Karpas-422 (cell line): ENCODE measurements around the gene GALNT18. TPM values are rescaled to one million over a fixed set of nuclear protein-coding genes. Genes with fewer than 3 reads are reported as not detected.

Experiments
- DNase-seq: peaks from one replicate; pipeline ENCODE4 v3.0.0-alpha.2; 2015
- H2AFZ ChIP-seq: fragments of 200-600 bp; sonication (generic); 2 replicates; pipeline ENCODE4 v1.6.1; 2014; ENCODE audit warnings: antibody characterized with exemption, low read length, mixed read lengths
- H3K27ac ChIP-seq: fragments of 200-600 bp; sonication (generic); 2 replicates; pipeline ENCODE4 v1.5.1; 2014; ENCODE audit warnings: mild to moderate bottlenecking, low read length, moderate library complexity
- H3K27me3 ChIP-seq: fragments of 200-600 bp; sonication (generic); 2 replicates; pipeline ENCODE4 v1.6.1; 2014; ENCODE audit warnings: low read length, mixed read lengths
- H3K36me3 ChIP-seq: fragments of 200-600 bp; sonication (generic); 2 replicates; pipeline ENCODE4 v1.6.1; 2014; ENCODE audit warnings: low read length, mixed read lengths; ENCODE audit not compliant: insufficient read depth
- H3K4me1 ChIP-seq: fragments of 200-600 bp; sonication (generic); 2 replicates; pipeline ENCODE4 v1.6.1; 2014; ENCODE audit warnings: mild to moderate bottlenecking, low read length, mixed read lengths
- H3K4me2 ChIP-seq: fragments of 200-600 bp; sonication (generic); 2 replicates; pipeline ENCODE4 v1.6.1; 2014; ENCODE audit warnings: low read length, low read depth, mild to moderate bottlenecking; ENCODE audit not compliant: poor library complexity, severe bottlenecking
- H3K4me3 ChIP-seq: fragments of 200-600 bp; sonication (generic); 2 replicates; pipeline ENCODE4 v1.5.1; 2014; ENCODE audit warnings: mild to moderate bottlenecking, antibody characterized with exemption, low read length, mixed read lengths
- H3K79me2 ChIP-seq: fragments of 200-600 bp; sonication (generic); 2 replicates; pipeline ENCODE4 v1.6.1; 2014; ENCODE audit warnings: mild to moderate bottlenecking, low read length, mixed read lengths
- H3K9ac ChIP-seq: fragments of 200-600 bp; sonication (generic); 2 replicates; pipeline ENCODE4 v1.6.0; 2014; ENCODE audit warnings: low read length
- H3K9me2 ChIP-seq: fragments of 200-600 bp; sonication (generic), shearing (Covaris generic); replicated peaks from 2 replicates; pipeline ENCODE4 v1.6.0; 2014; ENCODE audit warnings: mild to moderate bottlenecking, low read length, moderate library complexity; ENCODE audit not compliant: insufficient read depth
- H3K9me3 ChIP-seq: fragments of 300-700, 200-600 bp; sonication (generic); 2 replicates; pipeline ENCODE4 v1.6.1; 2014; ENCODE audit warnings: low read length, mixed read lengths
- H4K20me1 ChIP-seq: fragments of 200-600 bp; sonication (generic); 2 replicates; pipeline ENCODE4 v1.6.1; 2014; ENCODE audit warnings: mild to moderate bottlenecking, antibody characterized with exemption, low read length, low read depth; ENCODE audit not compliant: insufficient read depth
- total RNA-seq: library from RNA; depleted of rRNA; stranded (reverse); fragments of >200 nt; shearing (Covaris generic); gene quantifications from 2 replicates; pipeline ENCODE4 v1.2.3, GENCODE V29; 2014; ENCODE audit warnings: low replicate concordance

GALNT18 gene
- total RNA-seq, 1 experiment from 2014 or later: not detected

DNA sequence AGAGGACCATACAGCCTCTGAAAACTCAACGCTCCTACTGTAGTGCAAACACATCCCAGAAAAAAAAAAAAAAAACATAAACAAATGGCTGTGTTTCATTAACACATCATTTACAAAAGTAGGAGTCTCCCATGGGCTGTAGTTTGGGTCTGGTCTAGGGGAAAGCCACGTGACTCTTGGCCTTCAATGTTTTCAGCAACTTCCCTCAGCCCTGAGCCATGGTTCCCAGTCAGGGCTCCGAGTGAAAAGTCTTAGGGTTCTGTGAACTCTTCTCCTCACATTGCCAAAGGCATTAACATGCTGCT is 327.3 kb downstream of the GALNT18 start:
- H3K4me3 ChIP-seq: no peak overlapping the region
- no peak overlapping the region for H3K4me2 ChIP-seq
- no peak overlapping the region for H2AFZ ChIP-seq
- no peaks in the 10 kb centered on the region for H3K9me3 ChIP-seq
- no peaks in the 10 kb centered on the region for H3K4me1 ChIP-seq
- H3K9me2 ChIP-seq: no peaks in the 10 kb centered on the region
- no peak overlapping the region for H3K9ac ChIP-seq
- no peaks in the 10 kb centered on the region for H4K20me1 ChIP-seq
- no peak overlapping the region for H3K27ac ChIP-seq
- no peaks in the 10 kb centered on the region for H3K27me3 ChIP-seq
- H3K79me2 ChIP-seq: no peaks in the 10 kb centered on the region
- H3K36me3 ChIP-seq: no peaks in the 10 kb centered on the region
- DNase-seq: no peak

- Histone ChIP-seq H3K79me2 (no peaks in the 10 kb centered on the region), H3K9me2 (no peaks in the 10 kb centered on the region), H3K4me2 (no peak overlapping the region), H3K27me3 (no peaks in the 10 kb centered on the region), H4K20me1 (no peaks in the 10 kb centered on the region), H3K36me3 (no peaks in the 10 kb centered on the region), H3K27ac (no peak overlapping the region), H3K9ac (no peak overlapping the region), H3K4me1 (no peaks in the 10 kb centered on the region), H3K4me3 (no peak overlapping the region), H2AFZ (no peak overlapping the region), H3K9me3 (no peaks in the 10 kb centered on the region)
- no peak for DNase-seq
Observed at GRCh38 chr11:11293798-11294550, 327.8 kb downstream of the GALNT18 start.

DNA sequence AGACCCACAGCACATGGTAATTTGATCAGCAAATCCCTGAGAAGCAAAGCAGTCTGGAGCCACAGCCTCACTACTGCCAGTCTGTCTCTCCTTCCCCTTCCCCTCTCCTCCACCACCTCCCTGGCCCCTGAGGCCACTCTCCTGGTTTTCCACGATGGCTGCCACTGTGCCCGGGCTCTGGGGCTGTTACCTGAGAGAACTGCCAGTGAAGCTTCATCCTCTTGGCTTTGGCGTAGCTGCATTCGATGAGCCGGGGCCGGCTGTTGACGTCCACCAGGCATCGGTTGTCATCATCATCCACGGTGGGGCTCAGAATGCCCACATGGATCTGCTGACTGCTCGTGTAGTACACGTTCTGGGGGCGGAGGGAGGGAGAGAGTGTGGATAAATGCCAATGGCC is 329.0 kb downstream of the GALNT18 start:
- Histone ChIP-seq H2AFZ (no peak overlapping the region), H3K4me2 (no peak overlapping the region), H3K79me2 (no peaks in the 10 kb centered on the region), H3K27ac (no peak overlapping the region), H4K20me1 (no peaks in the 10 kb centered on the region), H3K4me1 (no peaks in the 10 kb centered on the region), H3K9ac (no peak overlapping the region), H3K9me3 (no peaks in the 10 kb centered on the region), H3K36me3 (no peaks in the 10 kb centered on the region), H3K27me3 (no peaks in the 10 kb centered on the region), H3K4me3 (no peak overlapping the region), H3K9me2 (no peaks in the 10 kb centered on the region)
- DNase-seq: no peak

- Histone ChIP-seq H4K20me1 (no peaks in the 10 kb centered on the region), H3K27ac (no peak overlapping the region)
Observed at GRCh38 chr11:11291041-11292015, 330.5 kb downstream of the GALNT18 start.

DNA sequence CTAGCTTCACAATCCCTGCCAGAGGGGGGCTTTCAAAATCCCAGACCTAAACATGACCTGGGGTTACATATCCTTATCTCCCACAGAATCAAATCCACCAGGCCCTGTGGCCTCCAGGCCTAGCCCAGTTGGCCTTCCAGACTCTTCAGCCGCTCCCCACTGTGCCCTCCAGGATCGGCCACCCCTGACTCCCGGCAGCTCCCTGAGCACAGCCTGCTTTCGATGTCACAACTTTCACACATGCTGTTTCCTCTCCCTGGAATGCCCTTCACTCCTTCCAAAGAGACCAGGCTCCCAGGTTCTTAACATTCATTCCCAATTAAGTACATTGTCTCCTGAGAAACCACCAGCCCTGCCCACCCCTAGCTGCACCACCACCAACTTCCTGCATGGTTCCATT is 331.5 kb downstream of the GALNT18 start:
- Histone ChIP-seq H4K20me1 (no peaks in the 10 kb centered on the region), H2AFZ (no peak overlapping the region), H3K79me2 (no peaks in the 10 kb centered on the region), H3K4me3 (no peak overlapping the region), H3K9ac (no peak overlapping the region), H3K27ac (no peak overlapping the region), H3K27me3 (no peaks in the 10 kb centered on the region), H3K9me3 (no peaks in the 10 kb centered on the region), H3K36me3 (no peaks in the 10 kb centered on the region), H3K9me2 (no peaks in the 10 kb centered on the region), H3K4me1 (no peaks in the 10 kb centered on the region), H3K4me2 (no peak overlapping the region)
- no peak for DNase-seq

More at GRCh38 chr11:11291041-11292015, 330.5 kb downstream of the GALNT18 start:
- Histone ChIP-seq H2AFZ (no peak overlapping the region), H3K9ac (no peak overlapping the region), H3K79me2 (no peaks in the 10 kb centered on the region), H3K27me3 (no peaks in the 10 kb centered on the region), H3K4me1 (no peaks in the 10 kb centered on the region), H3K9me2 (no peaks in the 10 kb centered on the region), H3K36me3 (no peaks in the 10 kb centered on the region), H3K9me3 (no peaks in the 10 kb centered on the region), H3K4me2 (no peak overlapping the region), H3K4me3 (no peak overlapping the region)
- no peak for DNase-seq

DNA sequence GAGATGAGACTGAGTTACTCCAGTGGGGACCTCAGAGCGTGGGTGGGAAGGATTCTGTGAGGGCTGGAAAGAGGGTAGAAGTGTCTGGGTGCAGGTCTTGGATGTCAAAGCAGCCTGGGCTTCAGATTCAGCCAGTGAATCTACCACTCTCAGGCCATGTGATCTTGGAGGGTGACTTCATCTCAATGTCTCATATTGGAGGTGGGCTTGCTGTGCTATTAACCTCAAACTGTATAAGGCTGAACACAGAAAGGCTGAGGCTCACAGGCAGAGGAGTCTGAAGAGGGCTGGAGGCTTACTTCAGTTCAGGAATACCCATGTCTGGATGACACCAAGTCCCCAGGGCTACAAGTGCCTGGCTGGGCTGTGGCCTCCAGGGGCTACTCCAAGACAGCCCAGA is 332.1 kb downstream of the GALNT18 start:
- Histone ChIP-seq H3K4me3 (no peak overlapping the region), H3K9ac (no peak overlapping the region), H3K9me2 (no peaks in the 10 kb centered on the region), H3K9me3 (no peaks in the 10 kb centered on the region), H4K20me1 (no peaks in the 10 kb centered on the region), H3K27ac (no peak overlapping the region), H3K4me2 (no peak overlapping the region), H3K27me3 (no peaks in the 10 kb centered on the region), H3K79me2 (no peaks in the 10 kb centered on the region), H2AFZ (no peak overlapping the region), H3K4me1 (no peaks in the 10 kb centered on the region), H3K36me3 (no peaks in the 10 kb centered on the region)
- DNase-seq: no peak

DNA sequence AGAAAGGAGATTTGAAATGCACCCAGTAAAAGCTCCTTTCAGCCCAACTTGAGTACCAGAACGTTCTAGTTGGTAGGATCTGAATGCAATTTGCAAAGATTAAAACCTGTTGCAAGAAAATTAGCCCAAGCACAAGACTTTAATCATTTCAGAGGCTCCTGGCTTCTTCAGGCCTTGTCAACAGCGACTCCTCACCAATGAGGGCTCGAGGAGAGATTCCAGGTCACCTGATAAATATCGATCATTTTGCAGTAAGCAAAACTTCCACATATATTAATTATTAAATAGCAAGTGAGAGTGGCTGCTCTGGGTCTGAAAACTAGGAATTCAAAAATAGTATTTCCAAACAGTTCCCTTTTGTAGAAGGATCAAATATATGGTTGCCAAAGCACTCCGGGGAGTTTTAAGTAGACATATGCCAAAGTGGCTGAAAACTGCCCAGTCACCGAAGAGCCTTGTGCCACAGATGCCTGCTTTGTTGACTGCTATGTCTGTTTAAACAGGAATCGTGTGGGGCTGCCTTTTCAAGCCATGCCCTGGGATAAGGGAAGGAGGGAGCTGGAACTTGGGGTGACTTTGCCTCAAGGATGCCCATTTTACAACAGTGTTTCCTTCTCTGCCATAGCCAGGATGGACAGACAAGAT is 332.7 kb downstream of the GALNT18 start:
- H3K9ac ChIP-seq: no peak overlapping the region
- no peaks in the 10 kb centered on the region for H3K79me2 ChIP-seq
- H3K27ac ChIP-seq: no peak overlapping the region
- no peak overlapping the region for H2AFZ ChIP-seq
- DNase-seq: no peak
- H3K27me3 ChIP-seq: no peaks in the 10 kb centered on the region
- H3K9me2 ChIP-seq: no peaks in the 10 kb centered on the region
- no peak overlapping the region for H3K4me2 ChIP-seq
- H3K36me3 ChIP-seq: no peaks in the 10 kb centered on the region
- no peaks in the 10 kb centered on the region for H4K20me1 ChIP-seq
- H3K4me3 ChIP-seq: no peak overlapping the region
- no peaks in the 10 kb centered on the region for H3K4me1 ChIP-seq
- no peaks in the 10 kb centered on the region for H3K9me3 ChIP-seq

DNA sequence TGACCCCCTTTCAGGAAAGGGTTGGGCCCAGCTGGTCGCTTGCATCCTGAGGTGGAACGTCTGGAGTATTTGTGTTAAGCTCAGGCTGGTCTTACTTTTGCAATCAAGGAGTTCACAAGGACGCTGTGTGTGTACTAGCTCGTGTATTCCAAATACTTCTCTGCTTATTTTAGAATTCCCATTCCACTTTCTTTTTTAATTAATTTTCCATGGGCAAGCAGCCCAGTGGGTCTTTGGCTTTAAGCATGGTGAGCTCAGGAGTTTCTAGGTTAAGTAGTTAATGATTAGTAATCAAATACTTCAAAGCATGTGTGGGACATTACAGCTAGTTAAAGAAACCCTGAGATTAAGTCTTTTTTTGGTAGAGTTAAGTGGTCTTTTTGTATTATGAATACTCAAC is 337.3 kb downstream of the GALNT18 start:
- Histone ChIP-seq H3K4me3 (no peak overlapping the region), H3K4me1 (no peaks in the 10 kb centered on the region), H2AFZ (no peak overlapping the region), H3K27ac (no peak overlapping the region), H3K9me2 (no peaks in the 10 kb centered on the region), H3K9me3 (no peaks in the 10 kb centered on the region), H3K4me2 (no peak overlapping the region), H3K79me2 (no peaks in the 10 kb centered on the region), H4K20me1 (no peaks in the 10 kb centered on the region), H3K36me3 (no peaks in the 10 kb centered on the region), H3K27me3 (no peaks in the 10 kb centered on the region), H3K9ac (no peak overlapping the region)
- no peak for DNase-seq
